Hepatocyte (in vitro differentiated cells): ENCODE results near the gene LAMA1. TPM values are rescaled to one million over a fixed set of nuclear protein-coding genes. Genes with fewer than 3 reads are reported as not detected.

Experiments used
- DNase-seq: peaks from one replicate; pipeline ENCODE4 v3.0.0-alpha.2; 2016; ENCODE audit warnings: low spot score
- H2AFZ ChIP-seq: fragments of 200-600 bp; sonication (generic); 2 replicates; pipeline ENCODE4 v1.6.0; 2016; ENCODE audit warnings: antibody characterized with exemption, mild to moderate bottlenecking
- H3K27ac ChIP-seq: fragments of 200-600 bp; sonication (generic); 2 replicates; pipeline ENCODE4 v1.5.1; 2016; ENCODE audit warnings: mild to moderate bottlenecking
- H3K27me3 ChIP-seq: fragments of 200-600 bp; sonication (generic); 2 replicates; pipeline ENCODE4 v1.6.1; 2016
- H3K36me3 ChIP-seq: fragments of 200-600 bp; sonication (generic); replicated peaks from 2 replicates; pipeline ENCODE4 v1.5.1; 2016; ENCODE audit warnings: low read depth; ENCODE audit not compliant: insufficient read depth
- H3K4me1 ChIP-seq: fragments of 200-600 bp; sonication (generic); 2 replicates; pipeline ENCODE4 v1.5.1; 2016; ENCODE audit warnings: mild to moderate bottlenecking, moderate library complexity; ENCODE audit not compliant: insufficient read depth
- H3K4me2 ChIP-seq: fragments of 200-600 bp; sonication (generic); 2 replicates; pipeline ENCODE4 v1.6.0; 2016
- H3K4me3 ChIP-seq: fragments of 200-600 bp; sonication (generic); 2 replicates; pipeline ENCODE4 v1.5.1; 2016; ENCODE audit warnings: mild to moderate bottlenecking
- H3K79me2 ChIP-seq: fragments of 200-600 bp; sonication (generic); 2 replicates; pipeline ENCODE4 v1.6.0; 2017; ENCODE audit warnings: mild to moderate bottlenecking
- H3K9me2 ChIP-seq: fragments of 200-600 bp; sonication (generic); replicated peaks from 2 replicates; pipeline ENCODE4 v1.6.0; 2017; ENCODE audit warnings: mild to moderate bottlenecking; ENCODE audit not compliant: insufficient read depth
- H3K9me3 ChIP-seq: fragments of 200-600 bp; sonication (generic); 2 replicates; pipeline ENCODE4 v1.5.1; 2016; ENCODE audit warnings: low read depth, mild to moderate bottlenecking
- H4K20me1 ChIP-seq: fragments of 200-600 bp; sonication (generic); 2 replicates; pipeline ENCODE4 v1.6.0; 2016; ENCODE audit warnings: mild to moderate bottlenecking; ENCODE audit not compliant: insufficient read depth, poor library complexity, severe bottlenecking
- EZH2 ChIP-seq: fragments of 200-600 bp; sonication (generic); IDR thresholded peaks from 2 replicates; pipeline ENCODE4 v1.6.1; 2016; ENCODE audit warnings: antibody characterized with exemption, mild to moderate bottlenecking, borderline replicate concordance
- EZH2phosphoT487 ChIP-seq: fragments of 200-600 bp; sonication (generic); IDR thresholded peaks from one replicate; pipeline ENCODE4 v1.6.1; 2018; ENCODE audit warnings: antibody characterized with exemption, mild to moderate bottlenecking, low read depth, moderate library complexity; ENCODE audit not compliant: unreplicated experiment, severe bottlenecking
- WGBS: methylation state at CpG from one replicate; pipeline ENCODE4 v1.1.6; 2016; ENCODE audit warnings: low lambda C conversion rate; ENCODE audit errors: missing lambda C conversion rate; 5-methylcytosine and 5-hydroxymethylcytosine counted together
- polyA plus RNA-seq: library from polyadenylated mRNA; unstranded; fragments of >200 nt; fragmentation: Nextera tagmentation; extraction: Ambion mirVana; gene quantifications from 2 replicates; pipeline ENCODE4 v1.2.1, GENCODE V29; 2016
- total RNA-seq: library from RNA; depleted of rRNA; stranded (reverse); fragments of >200 nt; gene quantifications from 2 replicates; pipeline ENCODE4 v1.2.3, GENCODE V29; 2014
- TF ChIP-seq, protein P1 (sequence below): fragments of 200-600 bp; sonication (generic); IDR thresholded peaks from 2 replicates; pipeline ENCODE4 v1.5.1; 2016; ENCODE audit warnings: antibody characterized with exemption, mild to moderate bottlenecking; ENCODE audit not compliant: poor library complexity

Gene LAMA1, protein sequence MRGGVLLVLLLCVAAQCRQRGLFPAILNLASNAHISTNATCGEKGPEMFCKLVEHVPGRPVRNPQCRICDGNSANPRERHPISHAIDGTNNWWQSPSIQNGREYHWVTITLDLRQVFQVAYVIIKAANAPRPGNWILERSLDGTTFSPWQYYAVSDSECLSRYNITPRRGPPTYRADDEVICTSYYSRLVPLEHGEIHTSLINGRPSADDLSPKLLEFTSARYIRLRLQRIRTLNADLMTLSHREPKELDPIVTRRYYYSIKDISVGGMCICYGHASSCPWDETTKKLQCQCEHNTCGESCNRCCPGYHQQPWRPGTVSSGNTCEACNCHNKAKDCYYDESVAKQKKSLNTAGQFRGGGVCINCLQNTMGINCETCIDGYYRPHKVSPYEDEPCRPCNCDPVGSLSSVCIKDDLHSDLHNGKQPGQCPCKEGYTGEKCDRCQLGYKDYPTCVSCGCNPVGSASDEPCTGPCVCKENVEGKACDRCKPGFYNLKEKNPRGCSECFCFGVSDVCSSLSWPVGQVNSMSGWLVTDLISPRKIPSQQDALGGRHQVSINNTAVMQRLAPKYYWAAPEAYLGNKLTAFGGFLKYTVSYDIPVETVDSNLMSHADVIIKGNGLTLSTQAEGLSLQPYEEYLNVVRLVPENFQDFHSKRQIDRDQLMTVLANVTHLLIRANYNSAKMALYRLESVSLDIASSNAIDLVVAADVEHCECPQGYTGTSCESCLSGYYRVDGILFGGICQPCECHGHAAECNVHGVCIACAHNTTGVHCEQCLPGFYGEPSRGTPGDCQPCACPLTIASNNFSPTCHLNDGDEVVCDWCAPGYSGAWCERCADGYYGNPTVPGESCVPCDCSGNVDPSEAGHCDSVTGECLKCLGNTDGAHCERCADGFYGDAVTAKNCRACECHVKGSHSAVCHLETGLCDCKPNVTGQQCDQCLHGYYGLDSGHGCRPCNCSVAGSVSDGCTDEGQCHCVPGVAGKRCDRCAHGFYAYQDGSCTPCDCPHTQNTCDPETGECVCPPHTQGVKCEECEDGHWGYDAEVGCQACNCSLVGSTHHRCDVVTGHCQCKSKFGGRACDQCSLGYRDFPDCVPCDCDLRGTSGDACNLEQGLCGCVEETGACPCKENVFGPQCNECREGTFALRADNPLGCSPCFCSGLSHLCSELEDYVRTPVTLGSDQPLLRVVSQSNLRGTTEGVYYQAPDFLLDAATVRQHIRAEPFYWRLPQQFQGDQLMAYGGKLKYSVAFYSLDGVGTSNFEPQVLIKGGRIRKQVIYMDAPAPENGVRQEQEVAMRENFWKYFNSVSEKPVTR (N-terminal part only)
- total RNA-seq (50.3 and 52.7 TPM in 2 replicates), polyA plus RNA-seq (27.7 and 29.0 TPM in 2 replicates)

DNA sequence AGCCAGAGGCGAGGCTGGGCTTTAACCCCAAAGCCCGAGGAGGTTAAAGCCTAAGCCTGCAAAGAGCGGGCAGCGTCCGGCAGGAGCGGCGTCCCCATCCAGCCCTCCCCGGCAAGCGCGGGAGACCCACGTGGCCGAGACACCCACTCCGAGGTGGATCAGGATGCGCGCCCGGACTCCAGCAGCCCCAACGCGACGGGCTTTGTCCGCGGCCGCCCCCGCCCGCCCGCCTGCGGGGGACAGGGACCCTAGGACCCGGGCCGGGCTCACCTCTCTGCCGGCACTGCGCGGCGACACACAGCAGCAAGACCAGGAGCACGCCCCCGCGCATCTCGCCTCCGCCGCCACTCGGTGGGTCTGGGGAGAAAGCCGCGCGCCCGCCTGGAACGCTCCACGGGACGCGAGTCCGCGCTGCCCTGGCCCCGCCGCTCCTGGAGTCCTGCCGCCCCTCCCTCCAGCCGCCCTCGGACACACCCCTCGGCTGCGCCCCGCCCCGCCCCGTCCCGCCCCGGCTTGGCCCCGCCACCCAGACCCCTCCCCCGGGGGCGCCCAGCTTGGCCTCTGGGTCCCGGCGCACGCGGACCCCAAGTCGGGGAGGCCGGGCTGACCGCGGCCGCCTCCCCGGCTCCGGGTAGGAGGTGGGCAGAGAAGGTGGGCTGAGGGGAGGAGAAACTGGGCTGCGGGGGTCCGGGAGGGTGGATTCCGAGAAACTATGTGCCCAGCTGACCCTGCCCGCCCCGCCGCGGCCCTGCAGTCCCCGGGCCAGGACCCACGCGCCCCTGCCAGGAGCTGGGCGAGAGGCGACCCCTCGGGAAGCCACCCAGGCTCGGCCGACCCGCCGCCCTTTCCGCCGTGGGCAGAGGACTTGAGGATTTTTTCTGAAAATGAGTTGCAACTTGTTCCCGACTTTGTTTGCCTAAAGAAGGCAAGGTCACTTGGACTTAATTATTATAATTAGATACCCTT, at the start of gene LAMA1:
LAMA1 (minus strand) TSS at position 408 of the 966 bp plus-strand sequence; CDS start at position 331, 77 bp downstream.
- Histone ChIP-seq H3K4me1 (no peaks in the 10 kb centered on the region), H3K27me3 (peaks cover 15% of the 10 kb centered on the region), H3K9me3 (no peaks in the 10 kb centered on the region), H3K27ac (no peak within 1 kb of the TSS), H3K9me2 (no peaks in the 10 kb centered on the region), H3K36me3 (no peaks in the 10 kb centered on the region), H3K4me3 (peak within 1 kb of the TSS; percentile 91), H3K79me2 (peaks cover 17% of the 10 kb centered on the region), H2AFZ (peak within 1 kb of the TSS; percentile 63), H4K20me1 (no peaks in the 10 kb centered on the region), H3K4me2 (peak within 1 kb of the TSS; percentile 100)
- DNase-seq, result peak; percentile 77
- under 1% methylated on average over 26 of the region's 95 CpGs for WGBS
- TF ChIP-seq EZH2phosphoT487 (peak; percentile 30), EZH2 (no peak)

DNA sequence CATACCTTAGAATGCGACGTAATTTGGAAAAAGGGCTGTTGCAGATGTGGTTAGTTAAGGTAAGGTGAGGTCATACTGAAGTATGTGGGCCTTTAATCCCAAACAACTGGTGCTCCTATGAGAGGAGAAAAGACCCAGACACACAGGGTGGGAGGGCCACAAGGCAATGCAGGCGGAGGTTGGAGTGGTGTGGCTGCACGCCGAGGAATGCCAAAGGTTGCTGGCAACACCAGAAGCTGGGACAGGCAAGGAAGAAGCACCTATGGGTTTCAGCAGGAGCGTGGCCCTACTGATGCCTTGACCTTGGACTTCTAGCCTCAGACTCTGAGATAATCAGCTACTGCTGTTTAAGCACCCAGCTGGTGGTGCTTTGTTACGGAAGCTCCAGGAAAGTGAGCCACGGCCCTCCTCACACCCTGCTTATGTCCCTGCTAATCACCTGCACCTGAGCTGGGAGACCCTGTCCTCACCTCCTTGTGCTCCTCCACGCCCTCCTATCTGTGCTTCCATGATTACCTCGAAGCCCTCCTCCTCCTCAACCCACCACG, 48.3 kb upstream of the LAMA1 start:
- Histone ChIP-seq H3K79me2 (no peaks in the 10 kb centered on the region), H4K20me1 (no peaks in the 10 kb centered on the region), H3K27ac (no peak overlapping the region), H3K4me3 (no peak overlapping the region), H3K4me2 (no peak overlapping the region), H3K27me3 (no peaks in the 10 kb centered on the region), H3K36me3 (no peaks in the 10 kb centered on the region), H3K9me3 (no peaks in the 10 kb centered on the region), H3K4me1 (no peaks in the 10 kb centered on the region), H3K9me2 (no peaks in the 10 kb centered on the region), H2AFZ (no peak overlapping the region)
- 88% methylated on average over 11 of the region's 11 CpGs for WGBS
- DNase-seq, result no peak
- TF ChIP-seq EZH2 (no peak), EZH2phosphoT487 (no peak)
- TF ChIP-seq, protein P1, sequence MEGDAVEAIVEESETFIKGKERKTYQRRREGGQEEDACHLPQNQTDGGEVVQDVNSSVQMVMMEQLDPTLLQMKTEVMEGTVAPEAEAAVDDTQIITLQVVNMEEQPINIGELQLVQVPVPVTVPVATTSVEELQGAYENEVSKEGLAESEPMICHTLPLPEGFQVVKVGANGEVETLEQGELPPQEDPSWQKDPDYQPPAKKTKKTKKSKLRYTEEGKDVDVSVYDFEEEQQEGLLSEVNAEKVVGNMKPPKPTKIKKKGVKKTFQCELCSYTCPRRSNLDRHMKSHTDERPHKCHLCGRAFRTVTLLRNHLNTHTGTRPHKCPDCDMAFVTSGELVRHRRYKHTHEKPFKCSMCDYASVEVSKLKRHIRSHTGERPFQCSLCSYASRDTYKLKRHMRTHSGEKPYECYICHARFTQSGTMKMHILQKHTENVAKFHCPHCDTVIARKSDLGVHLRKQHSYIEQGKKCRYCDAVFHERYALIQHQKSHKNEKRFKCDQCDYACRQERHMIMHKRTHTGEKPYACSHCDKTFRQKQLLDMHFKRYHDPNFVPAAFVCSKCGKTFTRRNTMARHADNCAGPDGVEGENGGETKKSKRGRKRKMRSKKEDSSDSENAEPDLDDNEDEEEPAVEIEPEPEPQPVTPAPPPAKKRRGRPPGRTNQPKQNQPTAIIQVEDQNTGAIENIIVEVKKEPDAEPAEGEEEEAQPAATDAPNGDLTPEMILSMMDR, result no peak

- Histone ChIP-seq H3K4me2 (no peak overlapping the region), H3K36me3 (no peaks in the 10 kb centered on the region), H3K4me1 (no peaks in the 10 kb centered on the region), H3K9me2 (no peaks in the 10 kb centered on the region), H3K27me3 (no peaks in the 10 kb centered on the region), H2AFZ (no peak overlapping the region), H3K79me2 (no peaks in the 10 kb centered on the region), H3K27ac (no peak overlapping the region), H3K4me3 (no peak overlapping the region), H4K20me1 (no peaks in the 10 kb centered on the region), H3K9me3 (no peaks in the 10 kb centered on the region)
- 63% methylated on average over 8 of the region's 8 CpGs for WGBS
- TF ChIP-seq EZH2phosphoT487, result no peak
- no peak for TF ChIP-seq EZH2
- TF ChIP-seq, protein P1, result peak; percentile 46
- no peak for DNase-seq
Observed at GRCh38 chr18:7164323-7165004, 46.9 kb upstream of the LAMA1 start.
